ENCODE measurements around the gene MYO1E. TPM values are rescaled to one million over a fixed set of nuclear protein-coding genes. Genes with fewer than 3 reads are reported as not detected.

MYO1E gene
- total and polyA plus RNA-seq, 2 of the 4 experiments (the other 2 are of a cell fraction): 13.4 to 37.3 TPM

GRCh38 chr15:59327942-59328341, 44.7 kb downstream of the MYO1E start:
- Histone ChIP-seq H3K9me3 (ENCODE audit: control insufficient read depth, insufficient read depth, low read length) (no peaks in the 10 kb centered on the region), H2AK5ac (ENCODE audit: low read depth, low read length) (no peak overlapping the region), H3K9me1 (ENCODE audit: insufficient read depth, low read length) (peaks cover 11% of the 10 kb centered on the region), H3K4ac (ENCODE audit: low read depth, low read length) (no peak overlapping the region), H3K14ac (replicated peaks; ENCODE audit: low read depth, low read length) (no peak overlapping the region), H3K18ac (ENCODE audit: low read depth, low read length) (no peak overlapping the region), H4K8ac (ENCODE audit: low read depth in 2 of 2, low read length in 2 of 2) (no peak overlapping the region), H3K9ac (ENCODE audit: low read depth, low read length) (no peak overlapping the region), H3K27me3 (ENCODE audit: control insufficient read depth, insufficient read depth, low read length) (no peaks in the 10 kb centered on the region), H2BK20ac (ENCODE audit: low read depth, low read length) (no peak overlapping the region), H3K4me2 (ENCODE audit: low read depth, low read length) (no peak overlapping the region), H3K23ac (ENCODE audit: low read depth, low read length) (no peak overlapping the region), H2BK120ac (ENCODE audit: low read depth, low read length) (no peak overlapping the region), H3K4me1 (ENCODE audit: control insufficient read depth, insufficient read depth, low read length) (peaks cover 9% of the 10 kb centered on the region), H3K36me3 (ENCODE audit: control insufficient read depth, insufficient read depth, low read length) (no peaks in the 10 kb centered on the region; the same call in 1 of the 2 replicates), H4K5ac (ENCODE audit: low read depth, low read length) (no peak overlapping the region), H4K91ac (ENCODE audit: insufficient read depth, low read depth, low read length) (no peak overlapping the region), H3K56ac (ENCODE audit: extremely low read depth, insufficient read depth, low read length) (no peak overlapping the region), H2AFZ (replicated peaks; ENCODE audit: low read length, poor library complexity) (no peak overlapping the region), H4K20me1 (ENCODE audit: insufficient read depth, low read length) (peaks cover 15% of the 10 kb centered on the region; the same call in 1 of the 2 replicates), H3K4me3 (ENCODE audit: insufficient read depth, low read depth, low read length) (no peak overlapping the region), H2AK9ac (replicated peaks; ENCODE audit: low read depth, low read length, poor library complexity) (no peak overlapping the region), H2BK5ac (ENCODE audit: low read depth, low read length, poor library complexity, severe bottlenecking) (no peak overlapping the region), H2BK15ac (ENCODE audit: low read depth, low read length) (no peak overlapping the region), H3K27ac (ENCODE audit: insufficient read depth, low read length) (no peak overlapping the region), H3K79me1 (ENCODE audit: low read depth in 1 of 2, low read length in 2 of 2) (peaks cover 54 to 65% of the 10 kb centered on the region in 2 experiments)
- POLR2A ChIA-PET (ENCODE audit: unreplicated experiment): no interaction called here
- CTCF ChIA-PET: no interaction called here
- DNase-seq (no peak), ATAC-seq (ENCODE audit: low read depth) (no peak)
- in situ Hi-C loops (cut with MboI; ENCODE audit: low sequenced_read_pairs) (no loop called here), intact Hi-C loops (cut with micrococcal nuclease) (no loop called here), dilution Hi-C loops (cut with HindIII; ENCODE audit: low sequenced_read_pairs, unreplicated experiment) (no loop called here)
- BruUV-seq (replicated peaks): no TSS peak
- WGBS, 2 experiments (ENCODE audit: extremely low coverage in 2 of 2, insufficient read length in 1 of 2): no CpG with 5 or more reads among the region's 3 CpGs
- no peak for TF ChIP-seq CTCF (conservative IDR thresholded peaks at IDR 0.05; ENCODE audit: low read depth, low read length)
- no peak for TF ChIP-seq RFX5 (IDR thresholded peaks at IDR 0.05; ENCODE audit: low read depth, low read length)
- TF ChIP-seq MXI1 (IDR thresholded peaks at IDR 0.05; ENCODE audit: borderline replicate concordance, low read depth, low read length): no peak
- TF ChIP-seq ELK1 (IDR thresholded peaks at IDR 0.05; ENCODE audit: borderline replicate concordance, low read depth, low read length): no peak
- no peak for TF ChIP-seq CEBPB (IDR thresholded peaks at IDR 0.05; ENCODE audit: low read depth, low read length)
- no peak for TF ChIP-seq FOS (IDR thresholded peaks at IDR 0.05; ENCODE audit: low read depth, low read length)
- TF ChIP-seq CHD1 (IDR thresholded peaks at IDR 0.05; ENCODE audit: low read depth, low read length): no peak

All from IMR-90 (cell line).